ENCODE measurements around the gene DNM2.

Gene DNM2

GRCh38 chr19:10691178-10691881 lies 26.5 kb upstream of the DNM2 start:
- no peak for DNase-seq

- no peak for DNase-seq
Measured at GRCh38 chr19:10691883-10692282, 26.0 kb upstream of the DNM2 start.

- no peak for DNase-seq
Measured at GRCh38 chr19:10692673-10693264, 25.1 kb upstream of the DNM2 start.

- no peak for DNase-seq
Measured at GRCh38 chr19:10694706-10695307, 23.1 kb upstream of the DNM2 start.

- peak; percentile 87 for DNase-seq
Measured at GRCh38 chr19:10695401-10696398, 22.2 kb upstream of the DNM2 start.

GRCh38 chr19:10699650-10700335 lies 18.1 kb upstream of the DNM2 start:
- no peak for DNase-seq

GRCh38 chr19:10701955-10702525 lies 15.8 kb upstream of the DNM2 start:
- DNase-seq: no peak

- no peak for DNase-seq
Measured at GRCh38 chr19:10706990-10707389, 10.9 kb upstream of the DNM2 start.

GRCh38 chr19:10707440-10707839 lies 10.4 kb upstream of the DNM2 start:
- no peak for DNase-seq

- DNase-seq: no peak
Measured at GRCh38 chr19:10708291-10708690, 9.6 kb upstream of the DNM2 start.

GRCh38 chr19:10712045-10712444 lies 5.8 kb upstream of the DNM2 start:
- no peak for DNase-seq

- DNase-seq: no peak
Measured at GRCh38 chr19:10712754-10713153, 5.1 kb upstream of the DNM2 start.

- DNase-seq: no peak
Measured at GRCh38 chr19:10713317-10713716, 4.6 kb upstream of the DNM2 start.

- no peak for DNase-seq
Measured at GRCh38 chr19:10717054-10717355, 874 bp upstream of the DNM2 start.

GRCh38 chr19:10718205-10719196 lies 622 bp downstream of the DNM2 start:
- no peak for DNase-seq

GRCh38 chr19:10719466-10719961 lies 1.6 kb downstream of the DNM2 start:
- no peak for DNase-seq

- DNase-seq: no peak
Measured at GRCh38 chr19:10720607-10721125, 2.8 kb downstream of the DNM2 start.

GRCh38 chr19:10723591-10723990 lies 5.7 kb downstream of the DNM2 start:
- DNase-seq: no peak

GRCh38 chr19:10724573-10725071 lies 6.7 kb downstream of the DNM2 start:
- no peak for DNase-seq

GRCh38 chr19:10725415-10725814 lies 7.5 kb downstream of the DNM2 start:
- DNase-seq: no peak
